ENCODE measurements around the gene TBC1D7. TPM values are rescaled to one million over a fixed set of nuclear protein-coding genes. Genes with fewer than 3 reads are reported as not detected.
"Not testable (repeated sequence)": the region's sequence is repeated elsewhere in the genome, so short reads cannot be mapped to it uniquely, and the experiment has no call there.

Gene TBC1D7
- polyA plus RNA-seq, 3 donors: 6.6 to 10.8 (median 9.2) TPM

- 78 to 84% (median 78%) methylated on average over 2 of the region's 2 CpGs for WGBS, 3 donors
- H3K27ac ChIP-seq (ENCODE audit: low read depth, low read length): no peak overlapping the region
Measured at GRCh38 chr6:13332349-13332706, 4.0 kb upstream of the TBC1D7 start.

DNA sequence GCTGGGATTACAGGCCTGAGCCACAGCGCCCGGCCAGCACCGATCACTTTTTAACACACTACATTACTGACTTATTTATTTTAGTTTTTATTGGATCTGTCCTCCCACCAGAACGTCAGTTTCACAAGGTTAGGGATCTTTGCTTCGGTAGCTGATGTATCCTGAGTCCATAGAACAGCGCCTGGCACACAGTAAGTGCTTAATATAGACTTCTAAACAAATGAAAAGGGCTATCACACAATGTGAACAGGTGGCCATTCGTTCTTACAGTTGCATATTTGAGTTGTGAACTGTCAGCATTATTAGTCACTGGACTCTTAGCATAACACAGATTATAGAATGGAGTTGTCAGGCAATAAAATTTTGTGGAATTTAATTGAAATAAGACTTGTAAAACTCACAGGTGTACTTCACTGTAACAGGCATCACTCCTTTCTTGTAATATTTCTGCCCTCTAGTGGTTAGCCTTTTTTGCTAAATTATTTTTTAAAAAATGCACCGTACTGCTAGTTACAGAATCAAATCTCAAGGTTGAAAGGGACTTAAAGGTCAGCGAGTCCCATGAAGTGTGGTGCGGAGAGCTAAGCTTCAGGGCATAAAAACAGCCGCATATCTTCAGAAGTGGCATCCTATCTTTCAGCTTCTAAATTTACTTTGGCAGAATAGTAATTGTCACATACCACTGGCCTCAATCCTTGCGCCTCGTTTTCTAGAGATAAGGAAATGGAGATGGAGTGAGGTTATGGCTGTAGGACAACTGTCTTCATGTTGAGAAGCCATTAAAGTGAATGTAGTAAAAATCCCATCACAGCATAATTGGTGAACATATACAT, 3.4 kb upstream of the TBC1D7 start:
- WGBS, 3 donors: 45 to 65% (median 57%) methylated on average over 13 of the region's 13 CpGs

GRCh38 chr6:13328875-13329183, 492 bp upstream of the TBC1D7 start:
- peak overlapping the region; percentile 38 for H3K27ac ChIP-seq (ENCODE audit: low read depth, low read length)
- 2 to 5% (median 2%) methylated on average over 2 of the region's 2 CpGs for WGBS, 3 donors

More for the DNA sequence above, 3.4 kb upstream of the TBC1D7 start:
- H3K27ac ChIP-seq (ENCODE audit: low read depth, low read length): no peak overlapping the region

DNA sequence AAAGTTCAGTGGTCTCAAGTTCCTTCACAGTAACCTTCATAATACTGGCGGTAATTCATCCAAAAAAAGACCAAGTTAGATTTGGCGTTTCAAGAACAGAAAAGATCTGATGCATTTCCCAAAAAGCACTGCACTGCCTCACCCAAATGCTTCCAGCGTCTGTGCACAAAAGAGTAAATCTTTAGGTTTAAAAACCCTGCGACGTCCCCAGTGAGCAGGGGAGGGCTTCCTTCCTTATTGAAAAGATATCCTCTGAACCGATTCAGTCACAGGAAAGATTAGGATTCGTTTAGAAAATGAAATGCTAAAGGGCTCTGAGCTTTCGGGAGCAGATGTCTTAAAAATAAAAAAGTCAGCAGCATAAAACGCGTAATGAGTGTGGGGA, 654 bp downstream of the TBC1D7 start:
- no peak overlapping the region for H3K27ac ChIP-seq (ENCODE audit: low read depth, low read length)
- WGBS, 3 donors: 0 to 1% (median 0%) methylated on average over 10 of the region's 10 CpGs

- H3K27ac ChIP-seq (ENCODE audit: low read depth, low read length): not testable (repeated sequence)
- 64 to 94% (median 93%) methylated on average over 3 of the region's 3 CpGs for WGBS, 3 donors
Measured at GRCh38 chr6:13326031-13326586, 2.2 kb downstream of the TBC1D7 start.

DNA sequence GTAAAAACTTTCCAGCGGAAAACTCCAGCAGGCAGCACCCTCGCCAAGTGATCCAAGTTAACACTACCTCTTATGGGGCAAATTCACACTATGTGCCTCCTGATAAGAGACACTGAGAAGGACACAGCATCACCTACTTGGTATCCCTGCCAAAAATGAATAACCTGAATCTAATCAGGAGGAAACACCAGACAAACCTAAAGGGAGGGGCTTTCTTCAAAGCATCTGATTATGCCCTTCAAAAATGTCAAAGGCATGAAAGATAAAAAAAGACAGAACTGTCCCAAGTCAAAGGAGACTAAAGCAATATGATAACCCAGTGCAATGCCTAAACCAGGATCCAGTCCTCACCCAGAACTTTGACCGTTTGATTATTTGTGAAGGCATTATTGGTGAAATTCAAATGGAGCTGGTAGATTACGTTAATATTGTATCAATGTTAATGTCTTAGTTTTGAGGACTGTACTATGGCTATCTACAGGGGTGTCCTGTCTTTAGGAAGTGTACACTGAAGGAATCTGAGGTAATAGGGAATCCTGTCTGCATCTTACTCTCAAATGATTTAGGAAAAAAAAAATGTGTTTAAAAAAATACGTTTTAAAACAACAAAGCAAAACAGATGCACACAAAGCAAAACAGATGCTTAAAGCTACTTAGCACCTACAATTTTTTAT, 8.3 kb downstream of the TBC1D7 start:
- 93 to 96% (median 95%) methylated on average over 5 of the region's 5 CpGs for WGBS, 3 donors
- no peak overlapping the region for H3K27ac ChIP-seq (ENCODE audit: low read depth, low read length)

DNA sequence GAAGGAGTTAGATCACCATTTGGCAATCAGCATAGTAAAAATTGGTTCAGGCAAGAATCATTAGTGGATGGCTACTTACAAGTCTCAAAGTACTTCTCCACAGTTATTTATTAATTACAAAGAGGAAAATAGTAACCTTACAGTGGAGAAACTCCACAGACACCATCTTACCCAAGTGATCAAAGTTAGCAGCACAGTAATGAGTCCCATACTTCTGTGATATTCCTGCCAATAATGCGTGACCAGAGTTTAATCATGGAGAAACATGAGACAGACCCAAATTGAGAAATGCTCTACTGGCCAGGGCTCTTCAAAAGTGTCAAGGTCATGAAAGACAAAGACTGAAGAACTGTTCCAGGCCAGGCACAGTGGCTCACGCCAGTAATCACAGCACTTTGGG, 9.5 kb downstream of the TBC1D7 start:
- no peak overlapping the region for H3K27ac ChIP-seq (ENCODE audit: low read depth, low read length)
- WGBS, 3 donors: 91 to 94% (median 92%) methylated on average over 2 of the region's 2 CpGs

DNA sequence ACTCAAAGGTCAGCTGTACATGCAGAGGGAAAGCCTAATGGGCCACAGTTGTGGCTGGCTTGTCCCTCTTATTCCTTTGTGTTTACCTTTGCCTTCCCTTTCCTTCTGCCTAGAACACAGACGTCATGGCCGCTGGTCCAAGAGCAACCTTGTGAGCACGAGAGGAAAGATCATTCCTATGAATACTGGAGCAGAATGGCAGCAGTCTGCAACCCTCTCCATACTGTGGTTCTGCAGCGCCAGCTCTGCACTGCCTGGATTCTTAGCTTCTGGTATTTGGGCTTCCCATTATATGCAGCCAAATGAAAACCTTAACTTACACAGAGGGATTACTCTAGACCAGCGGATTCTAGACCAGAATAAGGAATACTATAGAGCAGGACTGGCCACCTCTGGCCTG, 12.4 kb downstream of the TBC1D7 start:
- WGBS, 3 donors: 96 to 97% (median 96%) methylated on average over 5 of the region's 5 CpGs
- H3K27ac ChIP-seq (ENCODE audit: low read depth, low read length): no peak overlapping the region

DNA sequence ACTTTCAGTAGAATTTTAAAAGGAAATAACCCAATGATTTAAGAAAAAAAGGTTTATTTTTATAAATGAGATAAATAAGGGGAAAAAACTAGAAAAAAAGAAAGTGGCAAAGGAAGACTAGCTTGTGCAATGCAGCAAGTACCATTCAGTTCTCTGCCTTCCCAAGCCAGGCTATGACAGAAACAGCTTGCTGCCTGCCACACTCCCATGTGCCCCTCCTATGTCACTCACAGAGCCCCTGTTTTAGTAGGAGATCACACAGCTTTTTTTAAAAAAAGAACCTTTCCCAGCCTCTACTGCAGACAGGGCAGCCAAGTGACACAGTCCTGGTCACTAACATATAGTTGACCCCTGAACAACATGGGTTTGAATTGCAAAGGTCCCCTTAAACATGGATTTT, 13.5 kb downstream of the TBC1D7 start:
- no peak overlapping the region for H3K27ac ChIP-seq (ENCODE audit: low read depth, low read length)

DNA sequence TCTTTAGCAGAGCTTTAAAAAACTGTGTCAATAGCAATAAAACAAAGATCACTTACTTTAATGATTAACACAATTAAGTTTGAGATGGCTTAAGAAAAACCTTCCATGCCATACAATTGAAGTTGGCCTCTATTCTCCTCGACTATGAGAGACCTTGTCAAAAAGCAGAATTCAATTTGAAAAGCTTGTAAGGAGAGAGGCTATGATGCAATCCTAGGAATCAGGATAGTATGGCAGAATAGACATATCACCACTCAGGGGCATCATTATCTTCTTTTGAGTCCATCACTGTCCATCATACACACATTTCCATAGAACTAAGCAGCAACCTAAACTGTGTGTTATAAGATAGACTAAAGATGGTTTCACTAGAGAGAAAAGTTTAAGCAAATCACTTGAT, 17.2 kb downstream of the TBC1D7 start:
- 0 to 84% (median 40%) methylated on average over 1 of the region's 1 CpG for WGBS, 3 donors
- H3K27ac ChIP-seq (ENCODE audit: low read depth, low read length): no peak overlapping the region

DNA sequence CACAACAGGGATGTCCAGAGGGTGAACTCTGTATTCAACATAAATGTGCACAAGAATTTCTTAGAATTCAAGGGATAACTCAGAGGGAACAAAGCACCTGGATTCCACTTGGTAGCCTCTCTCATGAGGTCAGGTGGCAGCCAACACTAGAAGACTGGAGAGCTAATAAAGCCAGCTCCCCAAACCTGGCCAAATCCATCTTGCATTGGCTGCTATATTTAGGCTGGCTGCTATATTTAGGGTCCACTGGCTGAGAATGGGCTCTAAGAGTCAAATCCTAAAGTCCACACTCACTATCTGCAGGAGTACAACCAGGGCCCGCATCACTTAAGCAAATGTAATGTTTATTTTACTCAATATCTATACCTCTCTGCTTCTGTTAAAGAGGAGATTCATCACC, 20.0 kb downstream of the TBC1D7 start:
- H3K27ac ChIP-seq (ENCODE audit: low read depth, low read length): no peak overlapping the region
- 73 to 94% (median 94%) methylated on average over 1 of the region's 1 CpG for WGBS, 3 donors

DNA sequence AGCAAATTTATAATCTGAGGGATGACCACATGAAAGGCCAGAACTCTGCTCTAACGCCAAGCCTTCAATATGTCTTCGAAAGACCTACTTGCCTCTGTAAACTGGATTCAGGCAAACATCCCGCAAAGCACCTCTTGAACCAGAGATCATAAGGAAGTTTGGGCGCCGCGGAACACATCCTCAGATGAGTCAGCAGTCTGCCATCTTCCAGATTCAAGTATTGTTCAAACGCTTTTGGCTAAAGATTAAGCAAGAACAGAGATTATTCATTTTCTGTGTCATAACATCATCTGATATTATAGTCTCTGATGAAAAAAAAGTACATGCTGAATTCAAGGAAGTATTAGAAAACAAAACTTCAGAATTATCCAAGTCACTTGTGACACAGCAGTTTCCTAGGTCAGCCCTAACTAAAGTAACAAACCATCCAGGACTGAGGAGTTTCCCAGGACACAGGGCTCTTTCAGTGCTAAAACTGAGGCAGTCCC, 20.8 kb downstream of the TBC1D7 start:
- WGBS, 3 donors: 73 to 84% (median 77%) methylated on average over 7 of the region's 7 CpGs
- H3K27ac ChIP-seq (ENCODE audit: low read depth, low read length): no peak overlapping the region

DNA sequence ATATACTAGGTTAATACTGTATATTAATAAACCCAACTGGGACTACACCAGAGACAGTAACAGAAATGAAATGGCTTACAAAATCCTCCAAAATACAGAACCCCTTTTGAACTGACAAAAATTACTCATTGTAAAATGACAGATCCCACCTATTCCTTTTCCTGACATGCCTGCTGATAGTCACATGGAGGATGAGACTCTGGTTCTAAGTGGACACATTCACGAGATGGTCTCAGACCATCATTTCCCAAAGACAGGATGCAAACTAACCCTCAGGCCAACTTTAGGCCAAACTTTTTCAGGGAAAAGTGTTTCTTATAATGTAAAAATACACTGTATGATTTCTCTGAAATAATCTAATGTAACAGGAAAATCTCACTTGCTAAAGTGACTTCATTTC, 22.5 kb downstream of the TBC1D7 start:
- H3K27ac ChIP-seq (ENCODE audit: low read depth, low read length): no peak overlapping the region
- 90 to 98% (median 93%) methylated on average over 1 of the region's 1 CpG for WGBS, 3 donors

DNA sequence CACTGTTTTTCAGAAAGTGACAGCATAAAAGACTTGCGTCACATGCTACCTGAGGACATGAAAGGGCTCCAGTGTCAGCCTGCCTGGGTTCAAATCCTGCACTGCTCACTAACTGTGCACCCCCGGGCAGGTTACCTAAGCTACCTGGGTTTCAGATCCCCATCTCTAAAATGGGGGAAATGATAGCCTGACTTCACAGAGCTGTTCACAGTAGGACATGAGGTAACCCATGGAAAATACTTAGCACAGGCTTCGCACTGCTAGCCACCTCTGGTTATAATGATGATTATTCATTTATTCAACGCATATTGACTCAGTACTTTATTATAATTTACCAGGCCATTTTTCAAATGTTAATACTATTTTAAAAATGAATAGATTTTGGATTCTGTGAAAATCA, 23.0 kb downstream of the TBC1D7 start:
- WGBS, 3 donors: 81 to 97% (median 86%) methylated on average over 4 of the region's 4 CpGs
- H3K27ac ChIP-seq (ENCODE audit: low read depth, low read length): no peak overlapping the region

- WGBS, 3 donors: 92 to 95% (median 94%) methylated on average over 11 of the region's 11 CpGs
- no peak overlapping the region for H3K27ac ChIP-seq (ENCODE audit: low read depth, low read length)
Measured at GRCh38 chr6:13304580-13305260, 23.6 kb downstream of the TBC1D7 start.

DNA sequence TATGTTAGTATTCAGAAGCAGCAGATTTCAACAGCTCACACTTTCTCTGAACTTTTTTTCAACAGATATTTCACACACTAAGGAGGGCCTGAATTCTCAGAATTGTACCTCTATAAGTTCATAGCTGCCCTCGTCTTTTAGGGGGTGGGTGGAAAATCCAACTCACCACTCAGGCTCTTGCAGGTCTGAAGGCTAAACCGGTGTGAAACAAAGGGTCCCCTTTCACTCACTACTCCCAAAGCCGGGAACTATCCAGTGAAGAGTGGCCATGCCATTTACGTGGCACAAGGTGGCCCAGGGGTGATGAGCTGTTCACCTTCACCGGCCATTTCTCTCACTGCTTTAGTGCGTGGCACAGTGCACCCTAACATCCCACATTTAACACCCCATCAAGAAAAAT, 24.2 kb downstream of the TBC1D7 start:
- no peak overlapping the region for H3K27ac ChIP-seq (ENCODE audit: low read depth, low read length)
- 79 to 85% (median 83%) methylated on average over 6 of the region's 6 CpGs for WGBS, 3 donors

DNA sequence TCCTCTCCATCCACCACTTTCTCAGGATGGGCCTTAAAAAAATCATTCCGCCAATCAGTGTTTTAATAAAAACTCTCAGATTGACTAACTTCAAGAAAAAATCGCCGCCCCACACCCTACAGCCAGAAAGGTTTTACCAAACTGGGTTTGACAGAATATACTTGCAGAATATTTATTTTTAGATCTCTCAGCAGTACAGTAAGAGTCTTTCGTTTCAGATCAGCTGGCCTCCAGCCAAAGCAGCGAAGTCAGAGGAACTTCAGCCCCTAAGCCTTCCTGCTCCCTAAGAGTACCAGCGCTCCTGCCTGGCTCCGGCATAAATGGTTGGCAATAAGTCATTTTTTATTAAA, 24.7 kb downstream of the TBC1D7 start:
- H3K27ac ChIP-seq (ENCODE audit: low read depth, low read length): peak overlapping the region; percentile 55
- 30 to 56% (median 36%) methylated on average over 7 of the region's 7 CpGs for WGBS, 3 donors

DNA sequence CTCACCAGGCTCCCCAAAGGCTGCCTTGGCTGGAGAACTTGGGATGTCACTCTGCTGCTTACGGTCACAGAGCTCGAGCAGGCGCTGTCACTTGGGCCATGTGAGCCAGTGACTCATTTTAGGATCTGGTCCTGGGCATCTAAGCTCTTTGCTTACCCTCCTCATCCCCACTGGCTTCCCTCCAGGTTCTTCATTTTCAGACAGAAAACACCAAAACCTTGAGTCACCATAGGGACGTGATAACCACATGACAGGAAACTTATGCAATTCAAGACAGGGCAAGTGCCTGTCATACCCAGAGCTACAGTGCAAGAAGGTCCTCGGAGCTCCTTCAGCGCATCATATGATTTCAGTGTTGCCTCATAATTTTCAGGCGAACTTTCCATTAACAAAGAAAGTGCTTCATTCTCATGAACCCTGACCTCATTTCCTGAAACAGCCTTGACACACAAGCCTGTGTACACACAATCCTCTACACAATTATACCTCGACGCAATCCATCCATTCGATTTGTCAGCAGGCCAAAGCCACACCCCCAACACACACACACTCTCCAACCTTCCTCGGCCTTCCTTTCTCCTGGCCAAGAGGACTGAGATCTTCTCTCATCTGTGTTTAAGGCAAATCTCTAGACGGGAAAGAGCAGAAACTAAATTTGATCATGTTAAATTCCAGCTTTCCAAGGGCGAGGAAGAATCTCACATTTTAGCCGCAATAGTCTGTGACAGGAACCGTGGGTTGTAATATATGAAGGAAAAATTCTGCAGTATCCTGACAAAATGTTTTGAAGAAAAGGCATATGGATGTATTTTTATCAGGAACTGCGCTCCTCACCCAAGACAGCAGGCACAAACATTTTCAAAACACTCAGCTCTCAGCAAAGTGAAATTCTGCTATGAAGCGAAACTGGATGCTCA, 25.3 kb downstream of the TBC1D7 start:
- peak overlapping the region; percentile 55 for H3K27ac ChIP-seq (ENCODE audit: low read depth, low read length)
- 50 to 71% (median 53%) methylated on average over 17 of the region's 17 CpGs for WGBS, 3 donors

Data from adipose tissue (tissue), 3 donors.